ENCODE measurements around the gene SPI1. TPM values are rescaled to one million over a fixed set of nuclear protein-coding genes. Genes with fewer than 3 reads are reported as not detected.

Gene SPI1
- total RNA-seq, 3 donors from 2014 or later, result 4.9 to 21.0 (median 20.6) TPM

DNA sequence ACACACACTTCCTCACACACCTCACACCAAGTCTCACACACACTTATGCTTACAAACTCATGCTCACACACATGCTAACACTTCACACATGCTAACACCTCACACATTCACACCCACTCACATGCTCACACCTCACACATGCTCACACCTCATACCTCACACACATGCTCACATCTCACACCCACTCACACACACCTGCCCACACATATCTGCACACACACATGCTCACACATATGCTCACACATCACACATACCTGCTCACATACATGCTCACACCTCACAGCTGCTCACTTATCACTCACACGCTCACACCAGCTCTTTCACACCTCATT lies 21.4 kb downstream of the SPI1 start:
- intact Hi-C loops (cut with DNase I, micrococcal nuclease), result loop anchor here in 1 of 2 donors (10.0 kb wide), 1 partner anchor 182 kb away; the partner anchor contains the start of gene ARFGAP2
- ATAC-seq, result no peak
- no peaks in the 10 kb centered on the region for H3K4me1 ChIP-seq (ENCODE audit: low read depth)
- TF ChIP-seq CTCF (IDR thresholded peaks at IDR 0.05), result no peak
- no peak for DNase-seq
- no peaks in the 10 kb centered on the region for H3K9me3 ChIP-seq
- no peak overlapping the region for H3K4me3 ChIP-seq
- no peaks in the 10 kb centered on the region for H3K36me3 ChIP-seq (ENCODE audit: low read depth)

DNA sequence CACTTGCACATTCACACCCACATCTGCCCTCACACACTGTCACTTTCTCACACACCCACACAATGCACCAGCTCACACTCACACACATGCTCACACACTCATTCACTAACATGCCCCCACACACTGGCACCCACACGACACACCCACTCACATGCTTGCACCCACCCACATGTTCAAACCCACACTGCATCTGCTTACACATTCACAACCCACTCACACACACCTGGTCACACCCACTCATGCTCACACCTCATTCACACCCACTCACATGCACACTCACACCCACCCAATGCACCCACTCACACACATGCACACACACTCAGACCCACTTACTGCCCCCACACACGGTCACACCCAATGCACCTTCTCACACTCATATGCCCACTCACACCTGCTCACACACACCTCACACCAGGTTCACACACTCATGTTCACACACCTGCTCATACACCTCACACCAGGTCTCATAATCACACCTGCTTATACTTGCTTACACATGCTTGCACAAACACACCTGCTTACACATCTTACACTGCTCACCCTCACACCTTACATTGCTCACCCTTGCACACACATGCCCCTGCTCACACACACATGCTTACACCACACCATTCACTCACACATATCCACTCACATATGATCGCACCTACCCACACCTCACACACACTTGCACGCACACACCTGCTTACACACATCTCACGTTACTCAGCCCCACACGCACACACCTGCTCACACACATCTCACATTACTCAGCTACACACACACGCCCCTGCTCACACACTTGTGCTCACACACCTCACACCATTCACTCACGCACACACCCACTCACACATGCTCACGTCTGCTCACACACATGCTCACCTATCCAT lies 22.0 kb downstream of the SPI1 start:
- TF ChIP-seq CTCF (IDR thresholded peaks at IDR 0.05), result no peak
- Histone ChIP-seq H3K9me3 (no peaks in the 10 kb centered on the region), H3K36me3 (ENCODE audit: low read depth) (no peaks in the 10 kb centered on the region), H3K4me1 (ENCODE audit: low read depth) (no peaks in the 10 kb centered on the region), H3K4me3 (no peak overlapping the region)
- ATAC-seq, result no peak
- DNase-seq, result peak in 1 of 3 donors; percentile 24
- intact Hi-C loops (cut with DNase I, micrococcal nuclease), result loop anchor here in 1 of 2 donors (10.0 kb wide), 1 partner anchor 182 kb away; the partner anchor contains the start of gene ARFGAP2

DNA sequence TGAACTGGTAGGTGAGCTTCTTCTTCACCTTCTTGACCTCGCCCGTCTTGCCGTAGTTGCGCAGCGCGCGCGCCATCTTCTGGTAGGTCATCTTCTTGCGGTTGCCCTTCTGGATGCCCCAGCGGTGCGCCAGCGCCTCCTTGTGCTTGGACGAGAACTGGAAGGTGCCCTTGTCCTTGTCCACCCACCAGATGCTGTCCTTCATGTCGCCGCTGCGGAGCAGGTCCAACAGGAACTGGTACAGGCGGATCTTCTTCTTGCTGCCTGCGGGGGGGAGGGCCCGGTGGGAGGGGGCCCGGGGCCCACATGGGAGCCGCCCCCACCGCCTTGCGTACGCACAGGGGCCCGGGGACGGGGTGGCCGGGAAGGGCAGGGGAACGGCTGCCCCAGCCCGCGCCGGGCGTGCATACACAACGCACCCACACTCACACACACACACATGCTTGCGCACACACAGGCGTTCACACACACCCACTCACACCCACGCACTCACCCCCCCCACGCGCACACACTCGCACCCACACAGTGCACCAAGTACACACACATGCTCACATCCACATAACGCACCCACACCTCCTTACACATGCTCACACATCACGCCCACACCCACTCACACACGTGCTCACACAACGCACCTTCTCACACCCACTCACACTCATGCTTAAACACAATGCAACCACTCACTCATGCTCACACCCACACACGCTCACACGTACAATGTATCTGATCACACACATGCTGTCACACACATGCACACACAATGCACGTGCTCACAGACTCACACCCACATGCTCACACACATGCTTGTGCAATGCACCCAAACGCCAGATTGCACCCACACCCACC lies 22.8 kb downstream of the SPI1 start:
- intact Hi-C loops (cut with DNase I, micrococcal nuclease), result loop anchor here in 1 of 2 donors (10.0 kb wide), 1 partner anchor 181 kb away; the partner anchor contains the start of gene ARFGAP2
- TF ChIP-seq CTCF (IDR thresholded peaks at IDR 0.05), result peak; percentile 89
- ATAC-seq (peak; percentile 98), DNase-seq (peak; percentile 94 to 100 (median 99))
- Histone ChIP-seq H3K9me3 (no peaks in the 10 kb centered on the region), H3K4me3 (no peak overlapping the region), H3K36me3 (ENCODE audit: low read depth) (no peaks in the 10 kb centered on the region), H3K4me1 (ENCODE audit: low read depth) (no peaks in the 10 kb centered on the region)

- intact Hi-C loops (cut with DNase I, micrococcal nuclease), result loop anchor here in 1 of 2 donors (10.0 kb wide), 1 partner anchor 180 kb away; the partner anchor contains the start of gene ARFGAP2
- ATAC-seq (no peak), DNase-seq (no peak)
- no peak for TF ChIP-seq CTCF (IDR thresholded peaks at IDR 0.05)
- H3K4me3 ChIP-seq, result no peak overlapping the region
- no peaks in the 10 kb centered on the region for H3K36me3 ChIP-seq (ENCODE audit: low read depth)
- no peaks in the 10 kb centered on the region for H3K9me3 ChIP-seq
- no peaks in the 10 kb centered on the region for H3K4me1 ChIP-seq (ENCODE audit: low read depth)
Observed at GRCh38 chr11:47354913-47355282, 23.4 kb downstream of the SPI1 start.

- peak in 1 of 3 donors; percentile 10 for DNase-seq
- Histone ChIP-seq H3K4me1 (ENCODE audit: low read depth) (no peaks in the 10 kb centered on the region), H3K36me3 (ENCODE audit: low read depth) (no peaks in the 10 kb centered on the region), H3K9me3 (no peaks in the 10 kb centered on the region), H3K4me3 (no peak overlapping the region)
- ATAC-seq, result no peak
- no peak for TF ChIP-seq CTCF (IDR thresholded peaks at IDR 0.05)
- intact Hi-C loops (cut with DNase I, micrococcal nuclease), result loop anchor here in 1 of 2 donors (10.0 kb wide), 1 partner anchor 179 kb away; the partner anchor contains the start of gene ARFGAP2
Observed at GRCh38 chr11:47353978-47354774, 24.2 kb downstream of the SPI1 start.
